ENCODE data around the gene CD37. TPM values are rescaled to one million over a fixed set of nuclear protein-coding genes. Genes with fewer than 3 reads are reported as not detected.
"Not testable (repeated sequence)": the region's sequence is repeated elsewhere in the genome, so short reads cannot be mapped to it uniquely, and the experiment has no call there.

Gene CD37
- total RNA-seq, 1 donor from 2014 or later, result not detected

- Mint-ChIP-seq H3K36me3 (ENCODE audit: unreplicated experiment) (peaks cover 13% of the 10 kb centered on the region), H3K9me3 (ENCODE audit: unreplicated experiment) (peaks cover 6% of the 10 kb centered on the region), H3K27me3 (ENCODE audit: unreplicated experiment) (no peaks in the 10 kb centered on the region), H3K4me3 (ENCODE audit: unreplicated experiment) (no peak overlapping the region), H3K4me1 (ENCODE audit: low read depth, unreplicated experiment) (peaks cover 5% of the 10 kb centered on the region), H3K27ac (ENCODE audit: unreplicated experiment) (no peak overlapping the region)
- TF ChIP-seq CTCF (IDR thresholded peaks at IDR 0.05; ENCODE audit: partially characterized antibody, unreplicated experiment), result no peak
- no peak for DNase-seq
Measured at GRCh38 chr19:49301866-49302252, 33.3 kb upstream of the CD37 start.

- H3K27me3 Mint-ChIP-seq (ENCODE audit: unreplicated experiment); H3K4me3 Mint-ChIP-seq (ENCODE audit: unreplicated experiment); H3K27ac Mint-ChIP-seq (ENCODE audit: unreplicated experiment); H3K4me1 Mint-ChIP-seq (ENCODE audit: low read depth, unreplicated experiment); DNase-seq; H3K9me3 Mint-ChIP-seq (ENCODE audit: unreplicated experiment): not testable (repeated sequence)
- H3K36me3 Mint-ChIP-seq (ENCODE audit: unreplicated experiment), result peaks cover 33% of the 10 kb centered on the region
Measured at GRCh38 chr19:49306734-49307133, 28.5 kb upstream of the CD37 start.

GRCh38 chr19:49309087-49309486 lies 26.1 kb upstream of the CD37 start:
- H3K27me3 Mint-ChIP-seq (ENCODE audit: unreplicated experiment), result peaks cover 1% of the 10 kb centered on the region
- H3K4me3 Mint-ChIP-seq (ENCODE audit: unreplicated experiment), result no peak overlapping the region
- H3K27ac Mint-ChIP-seq (ENCODE audit: unreplicated experiment), result no peak overlapping the region
- TF ChIP-seq CTCF (IDR thresholded peaks at IDR 0.05; ENCODE audit: partially characterized antibody, unreplicated experiment), result no peak
- DNase-seq, result no peak
- no peaks in the 10 kb centered on the region for H3K9me3 Mint-ChIP-seq (ENCODE audit: unreplicated experiment)
- H3K36me3 Mint-ChIP-seq (ENCODE audit: unreplicated experiment), result peaks cover 20% of the 10 kb centered on the region
- H3K4me1 Mint-ChIP-seq (ENCODE audit: low read depth, unreplicated experiment), result no peaks in the 10 kb centered on the region

- Mint-ChIP-seq H3K4me1 (ENCODE audit: low read depth, unreplicated experiment) (peaks cover 3% of the 10 kb centered on the region), H3K27ac (ENCODE audit: unreplicated experiment) (no peak overlapping the region), H3K36me3 (ENCODE audit: unreplicated experiment) (peaks cover 23% of the 10 kb centered on the region), H3K27me3 (ENCODE audit: unreplicated experiment) (peaks cover 1% of the 10 kb centered on the region), H3K4me3 (ENCODE audit: unreplicated experiment) (no peak overlapping the region), H3K9me3 (ENCODE audit: unreplicated experiment) (peaks cover 3% of the 10 kb centered on the region)
- no peak for DNase-seq
- no peak for TF ChIP-seq CTCF (IDR thresholded peaks at IDR 0.05; ENCODE audit: partially characterized antibody, unreplicated experiment)
Measured at GRCh38 chr19:49315111-49315510, 20.1 kb upstream of the CD37 start.

GRCh38 chr19:49316284-49316683 lies 18.9 kb upstream of the CD37 start:
- Mint-ChIP-seq H3K27me3 (ENCODE audit: unreplicated experiment) (peaks cover 1% of the 10 kb centered on the region), H3K4me1 (ENCODE audit: low read depth, unreplicated experiment) (peaks cover 3% of the 10 kb centered on the region), H3K36me3 (ENCODE audit: unreplicated experiment) (peaks cover 13% of the 10 kb centered on the region), H3K4me3 (ENCODE audit: unreplicated experiment) (no peak overlapping the region), H3K27ac (ENCODE audit: unreplicated experiment) (no peak overlapping the region), H3K9me3 (ENCODE audit: unreplicated experiment) (peaks cover 3% of the 10 kb centered on the region)
- no peak for TF ChIP-seq CTCF (IDR thresholded peaks at IDR 0.05; ENCODE audit: partially characterized antibody, unreplicated experiment)
- no peak for DNase-seq

GRCh38 chr19:49318296-49318695 lies 16.9 kb upstream of the CD37 start:
- peaks cover 3% of the 10 kb centered on the region for H3K9me3 Mint-ChIP-seq (ENCODE audit: unreplicated experiment)
- H3K4me1 Mint-ChIP-seq (ENCODE audit: low read depth, unreplicated experiment), result peaks cover 3% of the 10 kb centered on the region
- H3K36me3 Mint-ChIP-seq (ENCODE audit: unreplicated experiment), result peaks cover 19% of the 10 kb centered on the region
- no peak for TF ChIP-seq CTCF (IDR thresholded peaks at IDR 0.05; ENCODE audit: partially characterized antibody, unreplicated experiment)
- H3K4me3 Mint-ChIP-seq (ENCODE audit: unreplicated experiment), result no peak overlapping the region
- no peak for DNase-seq
- no peak overlapping the region for H3K27ac Mint-ChIP-seq (ENCODE audit: unreplicated experiment)
- H3K27me3 Mint-ChIP-seq (ENCODE audit: unreplicated experiment), result no peaks in the 10 kb centered on the region

Measured in glutamatergic neuron (in vitro differentiated cells).